AG10803 (cell line): ENCODE data around the gene KIZ.

Experiments used
- DNase-seq: peaks from one replicate; pipeline ENCODE4 v3.0.0; 2010; ENCODE audit warnings: low read depth
- H3K4me3 ChIP-seq: 2 replicates; pipeline ENCODE4 v1.5.1; 2011; ENCODE audit warnings: mild to moderate bottlenecking, low read length, control low read depth
- CTCF ChIP-seq: conservative IDR thresholded peaks from 2 replicates; pipeline ENCODE4 v1.5.1; 2011; ENCODE audit warnings: mild to moderate bottlenecking, low read length, control low read depth, inconsistent platforms

The KIZ gene

GRCh38 chr20:21288587-21289370, 162.9 kb downstream of the KIZ start:
- DNase-seq = no peak
- no peak for TF ChIP-seq CTCF
- H3K4me3 ChIP-seq = no peak overlapping the region

GRCh38 chr20:21289651-21290050, 163.8 kb downstream of the KIZ start:
- no peak for DNase-seq
- TF ChIP-seq CTCF = no peak
- H3K4me3 ChIP-seq = no peak overlapping the region

GRCh38 chr20:21291026-21291425, 165.1 kb downstream of the KIZ start:
- DNase-seq = no peak
- H3K4me3 ChIP-seq = no peak overlapping the region
- no peak for TF ChIP-seq CTCF

- TF ChIP-seq CTCF = no peak
- H3K4me3 ChIP-seq = no peak overlapping the region
- no peak for DNase-seq
These were observed 168.9 kb downstream of the KIZ start for GRCh38 chr20:21294755-21295154.
